HCT116 (cell line): ENCODE results near the gene SPTBN1.

Experiments
- POLR2A ChIP-seq: IDR thresholded peaks from 2 replicates; pipeline ENCODE4 v1.7.0; 2011; ENCODE audit warnings: borderline replicate concordance; ENCODE audit not compliant: insufficient read depth, insufficient read length; ENCODE audit errors: extremely low read depth
- TF ChIP-seq, protein P1 (sequence below), 3 experiments: fragments of 200-600 bp in 1 of 3; sonication (generic) in 1 of 3; IDR thresholded peaks in 2 of 3; conservative IDR thresholded peaks in 1 of 3; 2 replicates each; pipeline ENCODE4 v1.5.1; 2012 to 2017; ENCODE audit warnings: low read depth in 2 of 3, low read length in 2 of 3, antibody characterized with exemption in 1 of 3, borderline replicate concordance in 1 of 3, control low read depth in 1 of 3, mild to moderate bottlenecking in 1 of 3, mixed read lengths in 1 of 3, mixed run types in 1 of 3, moderate library complexity in 1 of 3; ENCODE audit not compliant: insufficient read depth in 1 of 3

DNA sequence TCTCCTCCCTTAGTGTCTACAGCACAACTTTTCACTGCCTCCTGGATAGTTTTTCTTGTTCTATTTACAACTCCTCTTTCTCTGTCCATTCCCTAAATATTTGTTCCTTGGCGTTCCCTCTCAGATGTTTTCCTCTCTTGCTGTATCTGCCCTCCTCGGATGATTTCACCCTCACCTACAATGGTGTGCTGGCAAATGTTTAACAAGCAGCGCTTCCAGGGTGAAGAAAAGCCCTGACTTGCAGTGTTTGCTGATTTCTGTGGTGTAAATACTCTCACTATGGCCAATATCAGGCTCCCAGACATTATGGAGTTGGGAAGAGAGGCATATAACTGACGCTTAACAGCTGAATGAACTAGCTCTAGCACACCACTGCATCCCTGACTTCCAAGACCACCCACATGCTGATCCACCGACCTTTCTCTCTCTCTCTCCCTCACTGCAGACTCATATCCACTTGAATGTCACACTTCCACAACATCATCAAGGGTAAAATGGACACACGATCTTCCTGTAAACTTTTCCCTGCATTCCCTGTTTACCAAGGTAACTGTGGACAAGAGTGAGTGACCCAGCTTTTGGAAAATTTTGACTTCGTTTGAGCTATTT is 31.5 kb upstream of the SPTBN1 start:
- TF ChIP-seq, protein P1, sequence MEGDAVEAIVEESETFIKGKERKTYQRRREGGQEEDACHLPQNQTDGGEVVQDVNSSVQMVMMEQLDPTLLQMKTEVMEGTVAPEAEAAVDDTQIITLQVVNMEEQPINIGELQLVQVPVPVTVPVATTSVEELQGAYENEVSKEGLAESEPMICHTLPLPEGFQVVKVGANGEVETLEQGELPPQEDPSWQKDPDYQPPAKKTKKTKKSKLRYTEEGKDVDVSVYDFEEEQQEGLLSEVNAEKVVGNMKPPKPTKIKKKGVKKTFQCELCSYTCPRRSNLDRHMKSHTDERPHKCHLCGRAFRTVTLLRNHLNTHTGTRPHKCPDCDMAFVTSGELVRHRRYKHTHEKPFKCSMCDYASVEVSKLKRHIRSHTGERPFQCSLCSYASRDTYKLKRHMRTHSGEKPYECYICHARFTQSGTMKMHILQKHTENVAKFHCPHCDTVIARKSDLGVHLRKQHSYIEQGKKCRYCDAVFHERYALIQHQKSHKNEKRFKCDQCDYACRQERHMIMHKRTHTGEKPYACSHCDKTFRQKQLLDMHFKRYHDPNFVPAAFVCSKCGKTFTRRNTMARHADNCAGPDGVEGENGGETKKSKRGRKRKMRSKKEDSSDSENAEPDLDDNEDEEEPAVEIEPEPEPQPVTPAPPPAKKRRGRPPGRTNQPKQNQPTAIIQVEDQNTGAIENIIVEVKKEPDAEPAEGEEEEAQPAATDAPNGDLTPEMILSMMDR (IDR thresholded peaks at IDR 0.05 in 2 of 3, conservative IDR thresholded peaks at IDR 0.05 in 1 of 3; ENCODE audit: borderline replicate concordance in 1 of 3, insufficient read depth in 1 of 3, low read depth in 2 of 3, low read length in 2 of 3): no peak
- TF ChIP-seq POLR2A: no peak
